HEK293 (cell line): ENCODE data around the gene TDRD9.

Source experiments
- GLI4 ChIP-seq: fragments of 450-650 bp; formaldehyde crosslinking; IDR thresholded peaks from 2 replicates; pipeline ENCODE4 v1.5.1; 2016; ENCODE audit warnings: missing biosample characterization, missing genetic modification characterization
- HOXA7 ChIP-seq: sonication (generic); formaldehyde crosslinking; IDR thresholded peaks from 2 replicates; pipeline ENCODE4 v1.8.1; 2022; ENCODE audit warnings: missing genetic modification reagents, borderline replicate concordance
- KLF17 ChIP-seq: fragments of 450-650 bp; formaldehyde crosslinking; IDR thresholded peaks from 2 replicates; pipeline ENCODE4 v1.5.1; 2016; ENCODE audit warnings: missing biosample characterization, missing genetic modification characterization
- PBX3 ChIP-seq: sonication (generic); formaldehyde crosslinking; IDR thresholded peaks from 2 replicates; pipeline ENCODE4 v1.8.1; 2022; ENCODE audit warnings: mild to moderate bottlenecking, moderate library complexity, missing genetic modification reagents
- REPIN1 ChIP-seq: fragments of 450-650 bp; formaldehyde crosslinking; IDR thresholded peaks from 2 replicates; pipeline ENCODE4 v1.5.1; 2017; ENCODE audit warnings: missing biosample characterization, missing genetic modification characterization, low read depth
- ZBTB11 ChIP-seq: fragments of 450-650 bp; formaldehyde crosslinking; conservative IDR thresholded peaks from 2 replicates; pipeline ENCODE4 v1.5.1; 2016; ENCODE audit warnings: low read depth, missing biosample characterization, missing genetic modification characterization
- ZBTB17 ChIP-seq: fragments of 450-650 bp; formaldehyde crosslinking; IDR thresholded peaks from 2 replicates; pipeline ENCODE4 v1.5.1; 2016; ENCODE audit warnings: missing biosample characterization, missing genetic modification characterization
- ZBTB26 ChIP-seq: fragments of 450-650 bp; formaldehyde crosslinking; optimal IDR thresholded peaks from 2 replicates; pipeline ENCODE3; 2016; ENCODE audit warnings: missing biosample characterization, mild to moderate bottlenecking, missing genetic modification characterization
- ZNF350 ChIP-seq: fragments of 450-650 bp; formaldehyde crosslinking; IDR thresholded peaks from 2 replicates; pipeline ENCODE4 v1.5.0; 2017; ENCODE audit warnings: missing biosample characterization, mild to moderate bottlenecking, missing genetic modification characterization
- ZNF629 ChIP-seq: fragments of 450-650 bp; formaldehyde crosslinking; IDR thresholded peaks from 2 replicates; pipeline ENCODE4 v1.5.1; 2017; ENCODE audit warnings: missing biosample characterization, missing genetic modification characterization
- TF ChIP-seq, protein P1 (sequence below): fragments of 450-650 bp; formaldehyde crosslinking; IDR thresholded peaks from 2 replicates; pipeline ENCODE4 v1.5.1; 2016; ENCODE audit warnings: missing biosample characterization, missing genetic modification characterization

GRCh38 chr14:103879118-103879569, 49.1 kb upstream of the TDRD9 start:
- TF ChIP-seq, protein P1, sequence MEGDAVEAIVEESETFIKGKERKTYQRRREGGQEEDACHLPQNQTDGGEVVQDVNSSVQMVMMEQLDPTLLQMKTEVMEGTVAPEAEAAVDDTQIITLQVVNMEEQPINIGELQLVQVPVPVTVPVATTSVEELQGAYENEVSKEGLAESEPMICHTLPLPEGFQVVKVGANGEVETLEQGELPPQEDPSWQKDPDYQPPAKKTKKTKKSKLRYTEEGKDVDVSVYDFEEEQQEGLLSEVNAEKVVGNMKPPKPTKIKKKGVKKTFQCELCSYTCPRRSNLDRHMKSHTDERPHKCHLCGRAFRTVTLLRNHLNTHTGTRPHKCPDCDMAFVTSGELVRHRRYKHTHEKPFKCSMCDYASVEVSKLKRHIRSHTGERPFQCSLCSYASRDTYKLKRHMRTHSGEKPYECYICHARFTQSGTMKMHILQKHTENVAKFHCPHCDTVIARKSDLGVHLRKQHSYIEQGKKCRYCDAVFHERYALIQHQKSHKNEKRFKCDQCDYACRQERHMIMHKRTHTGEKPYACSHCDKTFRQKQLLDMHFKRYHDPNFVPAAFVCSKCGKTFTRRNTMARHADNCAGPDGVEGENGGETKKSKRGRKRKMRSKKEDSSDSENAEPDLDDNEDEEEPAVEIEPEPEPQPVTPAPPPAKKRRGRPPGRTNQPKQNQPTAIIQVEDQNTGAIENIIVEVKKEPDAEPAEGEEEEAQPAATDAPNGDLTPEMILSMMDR (tag by site-specific recombination), result no peak
- TF ChIP-seq ZBTB17, result no peak
- TF ChIP-seq PBX3 (CRISPR knock-in tag), result no peak
- no peak for TF ChIP-seq GLI4 (tag by site-specific recombination)
- no peak for TF ChIP-seq ZNF350 (tag by site-specific recombination)
- TF ChIP-seq REPIN1 (tag by site-specific recombination), result no peak
- no peak for TF ChIP-seq ZBTB26 (tag by site-specific recombination)
- TF ChIP-seq HOXA7 (CRISPR knock-in tag), result no peak
- TF ChIP-seq ZNF629 (tag by site-specific recombination), result no peak
- TF ChIP-seq ZBTB11 (tag by site-specific recombination), result no peak
- TF ChIP-seq KLF17 (tag by site-specific recombination), result no peak
